Smooth muscle cell (in vitro differentiated cells): ENCODE data around the gene EFNA1. TPM values are rescaled to one million over a fixed set of nuclear protein-coding genes. Genes with fewer than 3 reads are reported as not detected.

ENCODE experiments used
- DNase-seq: peaks from one replicate; lab custom pipeline; 2025; ENCODE audit not compliant: unreplicated experiment; lab: John Stamatoyannopoulos, UW
- H2AFZ ChIP-seq: fragments of 200-600 bp; sonication (generic); 2 replicates; pipeline ENCODE4 v1.6.0; 2016; ENCODE audit warnings: antibody characterized with exemption, low read depth, mild to moderate bottlenecking
- H3F3A ChIP-seq: fragments of 200-600 bp; sonication (generic); 2 replicates; pipeline ENCODE4 v1.6.0; 2017; ENCODE audit warnings: antibody characterized with exemption, low read depth
- H3K27ac ChIP-seq: fragments of 200-600 bp; sonication (generic); 2 replicates; pipeline ENCODE4 v1.5.1; 2016; ENCODE audit warnings: low read depth, mild to moderate bottlenecking
- H3K27me3 ChIP-seq: fragments of 200-600 bp; sonication (generic); 2 replicates; pipeline ENCODE4 v1.6.1; 2016; ENCODE audit warnings: low read depth, mild to moderate bottlenecking
- H3K36me3 ChIP-seq: fragments of 200-600 bp; sonication (generic); 2 replicates; pipeline ENCODE4 v1.5.1; 2016; ENCODE audit warnings: low read depth
- H3K4me1 ChIP-seq: fragments of 200-600 bp; sonication (generic); 2 replicates; pipeline ENCODE4 v1.5.1; 2016; ENCODE audit warnings: low read depth
- H3K4me2 ChIP-seq: fragments of 200-600 bp; sonication (generic); 2 replicates; pipeline ENCODE4 v1.6.0; 2016; ENCODE audit warnings: mild to moderate bottlenecking
- H3K4me3 ChIP-seq: fragments of 200-600 bp; sonication (generic); 2 replicates; pipeline ENCODE4 v1.5.1; 2016; ENCODE audit warnings: mild to moderate bottlenecking
- H3K79me2 ChIP-seq: fragments of 200-600 bp; sonication (generic); 2 replicates; pipeline ENCODE4 v1.6.0; 2016; ENCODE audit warnings: low read depth, mild to moderate bottlenecking
- H3K9ac ChIP-seq: fragments of 200-600 bp; sonication (generic); 2 replicates; pipeline ENCODE4 v1.6.0; 2016; ENCODE audit warnings: low read depth
- H3K9me3 ChIP-seq: fragments of 200-600 bp; sonication (generic); replicated peaks from 2 replicates; pipeline ENCODE4 v1.5.1; 2016; ENCODE audit warnings: low read depth
- H4K20me1 ChIP-seq: fragments of 200-600 bp; sonication (generic); 2 replicates; pipeline ENCODE4 v1.6.0; 2016; ENCODE audit warnings: low read depth
- CTCF ChIP-seq: fragments of 200-600 bp; sonication (generic); IDR thresholded peaks from 2 replicates; pipeline ENCODE4 v1.5.1; 2017; ENCODE audit warnings: borderline replicate concordance, mild to moderate bottlenecking, antibody characterized with exemption; ENCODE audit not compliant: insufficient read depth, poor library complexity, severe bottlenecking
- WGBS: methylation state at CpG from one replicate; pipeline ENCODE4 v1.1.7; 2016; ENCODE audit warnings: low lambda C conversion rate; 5-methylcytosine and 5-hydroxymethylcytosine counted together
- polyA plus RNA-seq: library from polyadenylated mRNA; unstranded; fragments of >200 nt; fragmentation: Nextera tagmentation; extraction: Ambion mirVana; gene quantifications from 2 replicates; pipeline ENCODE4 v1.2.1, GENCODE V29; 2016
- total RNA-seq: library from RNA; depleted of rRNA; stranded (reverse); fragments of >200 nt; gene quantifications from 2 replicates; pipeline ENCODE4 v1.2.3, GENCODE V29; 2014

The EFNA1 gene
- total and polyA plus RNA-seq, 2 experiments from 2014 or later: 16.4 to 20.9 TPM

GRCh38 chr1:155178441-155179111, 50.9 kb downstream of the EFNA1 start:
- H3K79me2 ChIP-seq: no peaks in the 10 kb centered on the region
- H2AFZ ChIP-seq: no peak overlapping the region
- no peak overlapping the region for H3K27ac ChIP-seq
- 93% methylated on average over 18 of the region's 30 CpGs for WGBS
- H4K20me1 ChIP-seq: no peaks in the 10 kb centered on the region
- H3K36me3 ChIP-seq: no peaks in the 10 kb centered on the region
- H3K9me3 ChIP-seq: no peaks in the 10 kb centered on the region
- no peak overlapping the region for H3K9ac ChIP-seq
- H3F3A ChIP-seq: no peaks in the 10 kb centered on the region
- H3K27me3 ChIP-seq: no peaks in the 10 kb centered on the region
- no peak overlapping the region for H3K4me3 ChIP-seq
- H3K4me1 ChIP-seq: no peaks in the 10 kb centered on the region
- TF ChIP-seq CTCF: no peak
- H3K4me2 ChIP-seq: no peak overlapping the region
- no peak for DNase-seq

GRCh38 chr1:155179112-155180031, 51.7 kb downstream of the EFNA1 start:
- Histone ChIP-seq H3K36me3 (no peaks in the 10 kb centered on the region), H3K4me1 (no peaks in the 10 kb centered on the region), H3K4me2 (no peak overlapping the region), H3K27ac (no peak overlapping the region), H3K9ac (no peak overlapping the region), H3F3A (no peaks in the 10 kb centered on the region), H3K79me2 (no peaks in the 10 kb centered on the region), H3K4me3 (no peak overlapping the region), H3K9me3 (no peaks in the 10 kb centered on the region), H2AFZ (no peak overlapping the region), H4K20me1 (no peaks in the 10 kb centered on the region), H3K27me3 (no peaks in the 10 kb centered on the region)
- WGBS: 97% methylated on average over 31 of the region's 31 CpGs
- DNase-seq: no peak
- no peak for TF ChIP-seq CTCF

GRCh38 chr1:155181371-155182051, 53.8 kb downstream of the EFNA1 start:
- H3K4me1 ChIP-seq: no peaks in the 10 kb centered on the region
- H3K9me3 ChIP-seq: no peaks in the 10 kb centered on the region
- no peak for TF ChIP-seq CTCF
- H3K79me2 ChIP-seq: no peaks in the 10 kb centered on the region
- no peaks in the 10 kb centered on the region for H3F3A ChIP-seq
- H4K20me1 ChIP-seq: no peaks in the 10 kb centered on the region
- no peak overlapping the region for H3K4me3 ChIP-seq
- DNase-seq: no peak
- WGBS: 98% methylated on average over 18 of the region's 18 CpGs
- no peak overlapping the region for H3K4me2 ChIP-seq
- H3K9ac ChIP-seq: no peak overlapping the region
- no peak overlapping the region for H3K27ac ChIP-seq
- no peaks in the 10 kb centered on the region for H3K27me3 ChIP-seq
- no peak overlapping the region for H2AFZ ChIP-seq
- H3K36me3 ChIP-seq: no peaks in the 10 kb centered on the region
